KG1 (cell line): ENCODE results near the gene G3BP2.
"Not testable (repeated sequence)": the region's sequence is repeated elsewhere in the genome, so short reads cannot be mapped to it uniquely, and the experiment has no call there.

ENCODE experiments used
- DNase-seq: peaks from one replicate; lab custom pipeline; 2025; lab: John Stamatoyannopoulos, UW

Gene G3BP2

GRCh38 chr4:75683482-75684155 lies 10.4 kb upstream of the G3BP2 start:
- no peak for DNase-seq

- no peak for DNase-seq
Measured at GRCh38 chr4:75679876-75680575, 6.8 kb upstream of the G3BP2 start.

- no peak for DNase-seq
Measured at GRCh38 chr4:75678965-75679364, 5.8 kb upstream of the G3BP2 start.

- DNase-seq: no peak
Measured at GRCh38 chr4:75678473-75678872, 5.3 kb upstream of the G3BP2 start.

- no peak for DNase-seq
Measured at GRCh38 chr4:75675004-75675531, 1.9 kb upstream of the G3BP2 start.

GRCh38 chr4:75673959-75674328 lies 733 bp upstream of the G3BP2 start:
- DNase-seq: no peak

- DNase-seq: peak; percentile 49
Measured at GRCh38 chr4:75672461-75673026, 667 bp downstream of the G3BP2 start.

GRCh38 chr4:75671802-75672421 lies 1.3 kb downstream of the G3BP2 start:
- DNase-seq: no peak

- DNase-seq: no peak
Measured at GRCh38 chr4:75668596-75668995, 4.6 kb downstream of the G3BP2 start.

GRCh38 chr4:75667636-75668035 lies 5.6 kb downstream of the G3BP2 start:
- not testable (repeated sequence) for DNase-seq

- DNase-seq: no peak
Measured at GRCh38 chr4:75666299-75666698, 6.9 kb downstream of the G3BP2 start.

GRCh38 chr4:75664604-75665003 lies 8.6 kb downstream of the G3BP2 start:
- DNase-seq: not testable (repeated sequence)

- DNase-seq: no peak
Measured at GRCh38 chr4:75662626-75663025, 10.6 kb downstream of the G3BP2 start.

- no peak for DNase-seq
Measured at GRCh38 chr4:75660491-75660890, 12.7 kb downstream of the G3BP2 start.

GRCh38 chr4:75659512-75660031 lies 13.6 kb downstream of the G3BP2 start:
- no peak for DNase-seq

GRCh38 chr4:75658876-75659275 lies 14.3 kb downstream of the G3BP2 start:
- DNase-seq: no peak

- no peak for DNase-seq
Measured at GRCh38 chr4:75655562-75655961, 17.6 kb downstream of the G3BP2 start.

GRCh38 chr4:75654905-75655304 lies 18.3 kb downstream of the G3BP2 start:
- no peak for DNase-seq

GRCh38 chr4:75653845-75654503 lies 19.2 kb downstream of the G3BP2 start:
- DNase-seq: no peak

GRCh38 chr4:75644095-75644494 lies 29.1 kb downstream of the G3BP2 start:
- no peak for DNase-seq

GRCh38 chr4:75643651-75644050 lies 29.6 kb downstream of the G3BP2 start:
- no peak for DNase-seq

- no peak for DNase-seq
Measured at GRCh38 chr4:75639124-75639695, 34.0 kb downstream of the G3BP2 start.
